ENCODE measurements around the gene ARID5B.
"Not testable (repeated sequence)": the region's sequence is repeated elsewhere in the genome, so short reads cannot be mapped to it uniquely, and the experiment has no call there.

ARID5B gene

DNA sequence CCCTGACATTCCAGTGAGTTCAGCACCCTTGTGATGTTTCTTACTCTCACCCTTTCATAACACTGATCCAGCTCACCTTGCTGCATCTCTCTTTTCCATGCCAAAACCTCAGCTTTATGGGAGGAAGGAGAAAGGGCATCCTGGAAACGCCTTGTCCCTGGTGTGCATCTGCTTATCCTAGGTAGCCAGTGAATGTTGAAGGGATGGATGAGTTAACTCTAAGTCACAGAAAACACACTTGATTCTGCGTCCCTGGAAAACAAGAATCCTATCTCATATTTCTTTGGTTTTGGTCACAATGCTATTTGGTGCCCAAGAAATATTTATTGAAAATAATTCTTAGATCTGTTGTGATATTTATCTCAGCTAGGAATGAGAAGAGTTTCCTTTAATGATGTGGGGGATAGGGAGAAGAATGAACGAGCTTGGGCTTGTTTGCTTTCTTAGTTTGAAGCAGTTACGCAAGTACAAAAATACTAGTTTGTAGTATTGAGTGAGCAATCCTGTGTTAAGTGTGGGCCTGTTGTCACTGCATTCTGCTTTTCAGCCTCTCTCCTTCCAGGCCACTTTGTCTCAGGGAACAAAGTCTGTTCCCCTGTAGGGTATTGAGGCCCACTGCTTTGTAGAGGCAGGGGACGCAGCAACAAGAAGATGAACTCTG lies 126.5 kb downstream of the ARID5B start:
- CTCF ChIA-PET, result interaction anchor here (0.7 to 1.3 kb wide), 2 partner anchors 13 to 395 kb away, joined by 3 to 5 read pairs; no protein-coding TSS in a partner anchor
- Histone ChIP-seq H3K4me3 (ENCODE audit: low read depth, low read length) (no peak overlapping the region), H3K4me1 (ENCODE audit: control insufficient read depth, insufficient read depth, low read length) (peaks cover 13% of the 10 kb centered on the region), H3K9me3 (ENCODE audit: control insufficient read depth, insufficient read depth, low read depth, low read length) (no peaks in the 10 kb centered on the region), H3K36me3 (ENCODE audit: control insufficient read depth in 2 of 2, insufficient read depth in 1 of 2, low read length in 2 of 2) (no peaks in the 10 kb centered on the region), H3K27ac (ENCODE audit: extremely low read depth, low read depth, low read length) (no peak overlapping the region)
- POLR2A ChIA-PET, result no interaction called here
- TF ChIP-seq ZNF660 (tag by site-specific recombination; IDR thresholded peaks at IDR 0.05), result no peak
- no peak for TF ChIP-seq ZNF830 (tag by site-specific recombination; IDR thresholded peaks at IDR 0.05; ENCODE audit: low read depth)
- no peak for TF ChIP-seq ZNF623 (tag by site-specific recombination; IDR thresholded peaks at IDR 0.05)
- TF ChIP-seq ZNF214 (tag by site-specific recombination; IDR thresholded peaks at IDR 0.05; ENCODE audit: borderline replicate concordance), result no peak
- no peak for TF ChIP-seq ZNF133 (tag by site-specific recombination; IDR thresholded peaks at IDR 0.05)
- no peak for TF ChIP-seq ZNF302 (tag by site-specific recombination; IDR thresholded peaks at IDR 0.05; ENCODE audit: low read depth)

DNA sequence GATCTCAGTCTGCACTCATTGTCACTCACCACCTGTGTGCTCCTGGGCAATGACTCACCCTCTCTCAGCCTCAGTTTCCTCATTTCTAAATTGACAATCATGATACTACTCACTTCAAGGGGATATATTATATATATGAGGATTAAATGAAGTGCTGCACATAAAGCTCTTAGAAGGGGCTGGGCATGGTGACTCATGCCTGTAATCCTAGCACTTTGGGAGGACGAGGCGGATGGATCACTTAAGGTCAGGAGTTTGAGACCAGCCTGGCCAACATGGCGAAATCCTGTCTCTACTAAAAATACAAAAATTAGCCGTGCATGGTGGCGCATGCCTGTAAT lies 127.0 kb downstream of the ARID5B start:
- H3K36me3 ChIP-seq (ENCODE audit: control insufficient read depth in 2 of 2, insufficient read depth in 1 of 2, low read length in 2 of 2); POLR2A ChIA-PET; H3K9me3 ChIP-seq (ENCODE audit: control insufficient read depth, insufficient read depth, low read depth, low read length); H3K27ac ChIP-seq (ENCODE audit: extremely low read depth, low read depth, low read length); H3K4me3 ChIP-seq (ENCODE audit: low read depth, low read length): not testable (repeated sequence)
- peaks cover 13% of the 10 kb centered on the region for H3K4me1 ChIP-seq (ENCODE audit: control insufficient read depth, insufficient read depth, low read length)
- CTCF ChIA-PET, result interaction anchor here (0.7 to 1.3 kb wide), 2 partner anchors 12 to 396 kb away, joined by 3 to 5 read pairs; no protein-coding TSS in a partner anchor

GRCh38 chr10:62029401-62029800 lies 127.9 kb downstream of the ARID5B start:
- Histone ChIP-seq H3K4me3 (ENCODE audit: low read depth, low read length) (no peak overlapping the region), H3K9me3 (ENCODE audit: control insufficient read depth, insufficient read depth, low read depth, low read length) (no peaks in the 10 kb centered on the region), H3K27ac (ENCODE audit: extremely low read depth, low read depth, low read length) (no peak overlapping the region), H3K36me3 (ENCODE audit: control insufficient read depth in 2 of 2, insufficient read depth in 1 of 2, low read length in 2 of 2) (no peaks in the 10 kb centered on the region), H3K4me1 (ENCODE audit: control insufficient read depth, insufficient read depth, low read length) (peaks cover 12% of the 10 kb centered on the region)
- TF ChIP-seq ZBTB49 (tag by site-specific recombination; IDR thresholded peaks at IDR 0.05; ENCODE audit: low read depth) (no peak), WT1 (tag by site-specific recombination; IDR thresholded peaks at IDR 0.05) (no peak)
- ChIA-PET CTCF (interaction anchor here (0.6 to 1.3 kb wide), 2 partner anchors 9 to 11 kb away, joined by 3 to 5 read pairs; no protein-coding TSS in a partner anchor), POLR2A (no interaction called here)

GRCh38 chr10:62031507-62031906 lies 130.0 kb downstream of the ARID5B start:
- Histone ChIP-seq H3K9me3 (ENCODE audit: control insufficient read depth, insufficient read depth, low read depth, low read length) (no peaks in the 10 kb centered on the region), H3K4me1 (ENCODE audit: control insufficient read depth, insufficient read depth, low read length) (no peaks in the 10 kb centered on the region), H3K36me3 (ENCODE audit: control insufficient read depth in 2 of 2, insufficient read depth in 1 of 2, low read length in 2 of 2) (no peaks in the 10 kb centered on the region), H3K27ac (ENCODE audit: extremely low read depth, low read depth, low read length) (no peak overlapping the region), H3K4me3 (ENCODE audit: low read depth, low read length) (no peak overlapping the region)
- CTCF ChIA-PET, result interaction anchor here (0.6 kb wide), 1 partner anchor 167 kb away, joined by 3 read pairs; no protein-coding TSS in a partner anchor
- POLR2A ChIA-PET, result no interaction called here
- TF ChIP-seq ZNF248 (tag by site-specific recombination; IDR thresholded peaks at IDR 0.05) (no peak), MZF1 (tag by site-specific recombination; IDR thresholded peaks at IDR 0.05; ENCODE audit: borderline replicate concordance) (no peak), ZBTB49 (tag by site-specific recombination; IDR thresholded peaks at IDR 0.05; ENCODE audit: low read depth) (no peak), ZNF548 (tag by site-specific recombination; IDR thresholded peaks at IDR 0.05) (no peak), ZNF510 (tag by site-specific recombination; IDR thresholded peaks at IDR 0.05; ENCODE audit: insufficient replicate concordance) (no peak), ZBTB48 (tag by site-specific recombination; IDR thresholded peaks at IDR 0.05) (no peak), BCL11B (tag by site-specific recombination; IDR thresholded peaks at IDR 0.05; ENCODE audit: low read depth) (no peak), ZNF138 (tag by site-specific recombination; IDR thresholded peaks at IDR 0.05; ENCODE audit: borderline replicate concordance) (no peak)
- TF ChIP-seq, protein P1, sequence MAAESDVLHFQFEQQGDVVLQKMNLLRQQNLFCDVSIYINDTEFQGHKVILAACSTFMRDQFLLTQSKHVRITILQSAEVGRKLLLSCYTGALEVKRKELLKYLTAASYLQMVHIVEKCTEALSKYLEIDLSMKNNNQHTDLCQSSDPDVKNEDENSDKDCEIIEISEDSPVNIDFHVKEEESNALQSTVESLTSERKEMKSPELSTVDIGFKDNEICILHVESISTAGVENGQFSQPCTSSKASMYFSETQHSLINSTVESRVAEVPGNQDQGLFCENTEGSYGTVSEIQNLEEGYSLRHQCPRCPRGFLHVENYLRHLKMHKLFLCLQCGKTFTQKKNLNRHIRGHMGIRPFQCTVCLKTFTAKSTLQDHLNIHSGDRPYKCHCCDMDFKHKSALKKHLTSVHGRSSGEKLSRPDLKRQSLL (tag by site-specific recombination; IDR thresholded peaks at IDR 0.05), result no peak

All from HEK293 (cell line).